Stimulated activated naive CD8-positive, alpha-beta T cell treated with anti-CD3 and anti-CD28 coated beads, Interleukin-15, Interleukin-2, amounts not matched to agents 100 ng/mL and 50 ng/mL, for 24 hours (primary cell): ENCODE results near the gene RNF39.
"Not testable (repeated sequence)": the region's sequence is repeated elsewhere in the genome, so short reads cannot be mapped to it uniquely, and the experiment has no call there.

ENCODE experiments used
- H3K27ac Mint-ChIP-seq: one replicate; pipeline ENCODE4 v1.8.0; 2021; ENCODE audit warnings: mild to moderate bottlenecking, mixed read lengths
- H3K27me3 Mint-ChIP-seq: one replicate; pipeline ENCODE4 v1.8.0; 2021; ENCODE audit warnings: mixed read lengths
- H3K36me3 Mint-ChIP-seq: one replicate; pipeline ENCODE4 v1.8.0; 2021; ENCODE audit warnings: low read depth, mixed read lengths
- H3K4me1 Mint-ChIP-seq: one replicate; pipeline ENCODE4 v1.8.0; 2021; ENCODE audit warnings: low read depth, mixed read lengths
- H3K4me3 Mint-ChIP-seq: one replicate; pipeline ENCODE4 v1.8.0; 2021; ENCODE audit warnings: mild to moderate bottlenecking, mixed read lengths
- H3K9me3 Mint-ChIP-seq: one replicate; pipeline ENCODE4 v1.8.0; 2021; ENCODE audit warnings: mixed read lengths

The RNF39 gene

GRCh38 chr6:30075094-30075789 lies at the start of gene RNF39:
Gene RNF39 (minus strand): TSS chr6:30075769. CDS start chr6:30075585, 184 bp downstream.
- peaks cover 67% of the 10 kb centered on the region for H3K27me3 Mint-ChIP-seq
- H3K4me1 Mint-ChIP-seq = peaks cover 33% of the 10 kb centered on the region
- H3K4me3 Mint-ChIP-seq = peak within 1 kb of the TSS; percentile 24

GRCh38 chr6:30122515-30122914 lies 46.9 kb upstream of the RNF39 start:
- no peaks in the 10 kb centered on the region for H3K9me3 Mint-ChIP-seq
- no peaks in the 10 kb centered on the region for H3K4me1 Mint-ChIP-seq
- no peak overlapping the region for H3K4me3 Mint-ChIP-seq
- no peak overlapping the region for H3K27ac Mint-ChIP-seq
- H3K27me3 Mint-ChIP-seq = peaks cover 44% of the 10 kb centered on the region
- H3K36me3 Mint-ChIP-seq = no peaks in the 10 kb centered on the region

More at GRCh38 chr6:30075094-30075789, at the start of gene RNF39:
- Mint-ChIP-seq H3K27ac (no peak within 1 kb of the TSS), H3K9me3 (no peaks in the 10 kb centered on the region), H3K36me3 (peaks cover 15% of the 10 kb centered on the region)

GRCh38 chr6:30121446-30122366 lies 46.1 kb upstream of the RNF39 start:
- Mint-ChIP-seq H3K27me3 (peaks cover 38% of the 10 kb centered on the region), H3K9me3 (no peaks in the 10 kb centered on the region), H3K27ac (no peak overlapping the region), H3K4me3 (no peak overlapping the region), H3K36me3 (no peaks in the 10 kb centered on the region), H3K4me1 (no peaks in the 10 kb centered on the region)

GRCh38 chr6:30118691-30119090 lies 43.1 kb upstream of the RNF39 start:
- H3K4me1 Mint-ChIP-seq, H3K36me3 Mint-ChIP-seq, H3K4me3 Mint-ChIP-seq, H3K27ac Mint-ChIP-seq, H3K9me3 Mint-ChIP-seq: not testable (repeated sequence)
- peaks cover 30% of the 10 kb centered on the region for H3K27me3 Mint-ChIP-seq

- H3K4me1 Mint-ChIP-seq = peaks cover 13% of the 10 kb centered on the region
- H3K27ac Mint-ChIP-seq = no peak overlapping the region
- no peaks in the 10 kb centered on the region for H3K36me3 Mint-ChIP-seq
- H3K27me3 Mint-ChIP-seq = peaks cover 37% of the 10 kb centered on the region
- no peak overlapping the region for H3K4me3 Mint-ChIP-seq
- H3K9me3 Mint-ChIP-seq = no peaks in the 10 kb centered on the region
Observed at GRCh38 chr6:30116724-30117123, 41.2 kb upstream of the RNF39 start.

- Mint-ChIP-seq H3K36me3 (no peaks in the 10 kb centered on the region), H3K27ac (no peak overlapping the region), H3K4me1 (peaks cover 13% of the 10 kb centered on the region), H3K27me3 (peaks cover 52% of the 10 kb centered on the region), H3K4me3 (no peak overlapping the region), H3K9me3 (no peaks in the 10 kb centered on the region)
Observed at GRCh38 chr6:30113841-30114240, 38.3 kb upstream of the RNF39 start.

GRCh38 chr6:30113003-30113759 lies 37.6 kb upstream of the RNF39 start, which contains the start of gene TRIM31:
Gene TRIM31 (minus strand): TSS chr6:30113090. CDS start chr6:30112805, 285 bp downstream.
- Mint-ChIP-seq H3K36me3 (no peaks in the 10 kb centered on the region), H3K4me1 (peaks cover 13% of the 10 kb centered on the region), H3K27me3 (peaks cover 59% of the 10 kb centered on the region), H3K27ac (no peak within 1 kb of the TSS), H3K9me3 (no peaks in the 10 kb centered on the region), H3K4me3 (no peak within 1 kb of the TSS)

- H3K4me1 Mint-ChIP-seq = peaks cover 13% of the 10 kb centered on the region
- no peaks in the 10 kb centered on the region for H3K36me3 Mint-ChIP-seq
- no peak overlapping the region for H3K27ac Mint-ChIP-seq
- no peaks in the 10 kb centered on the region for H3K9me3 Mint-ChIP-seq
- H3K4me3 Mint-ChIP-seq = no peak overlapping the region
- H3K27me3 Mint-ChIP-seq = peaks cover 63% of the 10 kb centered on the region
Observed at GRCh38 chr6:30112402-30112994, 36.9 kb upstream of the RNF39 start.

- Mint-ChIP-seq H3K27me3 (peaks cover 62% of the 10 kb centered on the region), H3K36me3 (no peaks in the 10 kb centered on the region)
Observed at GRCh38 chr6:30111266-30111856, 35.8 kb upstream of the RNF39 start.

GRCh38 chr6:30104661-30105060 lies 29.1 kb upstream of the RNF39 start:
- H3K4me1 Mint-ChIP-seq = peaks cover 39% of the 10 kb centered on the region

More at GRCh38 chr6:30111266-30111856, 35.8 kb upstream of the RNF39 start:
- Mint-ChIP-seq H3K4me3 (no peak overlapping the region), H3K27ac (no peak overlapping the region), H3K4me1 (peaks cover 13% of the 10 kb centered on the region), H3K9me3 (no peaks in the 10 kb centered on the region)

GRCh38 chr6:30103872-30104179 lies 28.3 kb upstream of the RNF39 start:
- Mint-ChIP-seq H3K36me3 (no peaks in the 10 kb centered on the region), H3K27ac (no peak overlapping the region), H3K9me3 (no peaks in the 10 kb centered on the region), H3K4me3 (peak overlapping the region; percentile 80), H3K4me1 (peaks cover 44% of the 10 kb centered on the region), H3K27me3 (peaks cover 60% of the 10 kb centered on the region)

More at GRCh38 chr6:30104661-30105060, 29.1 kb upstream of the RNF39 start:
- Mint-ChIP-seq H3K36me3 (no peaks in the 10 kb centered on the region), H3K27me3 (peaks cover 55% of the 10 kb centered on the region), H3K27ac (no peak overlapping the region), H3K4me3 (no peak overlapping the region), H3K9me3 (no peaks in the 10 kb centered on the region)

GRCh38 chr6:30102970-30103871 lies 27.7 kb upstream of the RNF39 start:
- no peaks in the 10 kb centered on the region for H3K9me3 Mint-ChIP-seq
- H3K36me3 Mint-ChIP-seq = no peaks in the 10 kb centered on the region
- peaks cover 47% of the 10 kb centered on the region for H3K4me1 Mint-ChIP-seq
- H3K4me3 Mint-ChIP-seq = peak overlapping the region; percentile 80
- peaks cover 60% of the 10 kb centered on the region for H3K27me3 Mint-ChIP-seq
- peak overlapping the region; percentile 61 for H3K27ac Mint-ChIP-seq

GRCh38 chr6:30102414-30102969 lies 26.9 kb upstream of the RNF39 start:
- Mint-ChIP-seq H3K4me1 (peaks cover 54% of the 10 kb centered on the region), H3K36me3 (no peaks in the 10 kb centered on the region), H3K4me3 (peak overlapping the region; percentile 80), H3K27me3 (peaks cover 53% of the 10 kb centered on the region), H3K9me3 (no peaks in the 10 kb centered on the region), H3K27ac (no peak overlapping the region)
